GM06990 (cell line): Measurements from ENCODE around the gene LRRC15.

Experiments
- DNase-seq: peaks from one replicate; pipeline ENCODE4 v3.0.0-alpha.2; 2011; ENCODE audit not compliant: insufficient read length; ENCODE audit errors: extremely low read depth
- H3K27me3 ChIP-seq: replicated peaks from 2 replicates; pipeline ENCODE4 v1.6.0; 2011; ENCODE audit warnings: low read length; ENCODE audit not compliant: control insufficient read depth, insufficient read depth
- H3K36me3 ChIP-seq: 2 replicates; pipeline ENCODE4 v1.5.1; 2011; ENCODE audit warnings: low read length; ENCODE audit not compliant: control insufficient read depth, insufficient read depth
- H3K4me3 ChIP-seq: replicated peaks from 2 replicates; pipeline ENCODE4 v1.5.1; 2011; ENCODE audit warnings: low read depth, mild to moderate bottlenecking, control low read depth, low read length
- CTCF ChIP-seq: IDR thresholded peaks from 2 replicates; pipeline ENCODE4 v1.5.1; 2011; ENCODE audit warnings: low read length, control low read depth, mild to moderate bottlenecking, inconsistent platforms; ENCODE audit not compliant: insufficient read depth, poor library complexity, severe bottlenecking

Gene LRRC15

DNA sequence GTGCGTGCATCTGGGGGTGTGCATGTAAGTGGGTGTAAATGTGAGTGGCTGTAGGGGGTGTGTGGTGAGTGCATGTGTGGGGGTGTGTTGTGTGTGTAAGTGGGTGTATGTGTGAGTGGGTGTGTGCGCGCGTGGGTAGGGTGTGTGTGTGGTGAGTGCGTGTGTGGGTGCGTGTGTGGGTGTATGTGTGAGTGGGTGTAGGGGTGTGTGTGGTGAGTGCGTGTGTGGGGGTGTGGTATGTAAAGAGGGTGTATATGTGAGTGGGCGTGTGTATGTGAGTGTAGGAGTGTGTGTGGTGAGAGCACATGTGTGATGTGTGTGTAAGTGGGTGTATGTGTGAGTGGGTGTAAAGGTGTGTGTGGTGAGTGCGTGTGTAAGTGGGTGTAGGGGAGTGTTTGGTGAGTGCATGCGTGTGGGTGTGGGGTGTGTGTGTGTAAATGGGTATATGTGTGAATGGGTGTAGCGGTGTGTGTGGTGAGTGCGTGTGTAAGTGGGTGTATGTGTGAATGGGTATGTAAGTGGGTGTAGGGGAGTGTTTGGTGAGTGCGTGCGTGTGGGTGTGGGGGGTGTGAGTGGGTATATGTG lies 17.5 kb downstream of the LRRC15 start:
- H3K36me3 ChIP-seq, result no peaks in the 10 kb centered on the region
- no peak for TF ChIP-seq CTCF
- no peak overlapping the region for H3K4me3 ChIP-seq
- DNase-seq, result no peak
- H3K27me3 ChIP-seq, result no peaks in the 10 kb centered on the region

DNA sequence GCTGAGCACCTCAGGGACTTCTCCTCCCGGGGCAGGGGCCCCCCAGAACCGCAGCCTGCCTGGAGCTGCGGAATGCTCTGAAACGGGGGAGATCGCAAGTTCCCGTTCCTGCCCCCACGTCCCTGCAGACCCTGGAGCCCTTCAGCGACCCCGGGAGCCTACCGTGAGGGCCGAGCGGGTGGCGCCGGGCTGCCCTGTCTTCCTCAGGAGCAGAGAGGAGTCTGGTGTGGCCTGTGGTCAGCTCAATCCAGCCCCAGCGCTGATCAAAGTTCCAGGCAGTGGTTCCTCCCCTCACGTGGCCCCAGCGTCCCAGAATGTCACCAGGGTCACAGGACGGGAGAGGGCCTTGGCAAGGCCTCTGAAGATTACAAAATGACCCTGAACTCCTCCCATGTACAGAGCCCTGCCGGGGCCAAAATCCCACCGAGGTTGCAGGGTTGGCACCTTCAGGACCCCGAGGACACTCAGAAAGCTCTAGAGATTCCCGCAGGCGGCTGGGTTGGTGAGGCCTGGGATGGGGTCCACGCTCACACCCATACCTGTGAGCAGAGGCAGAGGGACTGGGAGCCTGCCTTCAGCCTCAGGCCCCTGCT lies 18.4 kb downstream of the LRRC15 start, which contains the start of gene CPN2:
TSS of gene CPN2 (minus strand) at position 249 of the 593 bp plus-strand sequence. CDS start 8,626 bp downstream, outside the sequence.
- DNase-seq, result no peak
- Histone ChIP-seq H3K27me3 (no peaks in the 10 kb centered on the region), H3K4me3 (no peak within 1 kb of the TSS), H3K36me3 (no peaks in the 10 kb centered on the region)
- no peak for TF ChIP-seq CTCF

DNA sequence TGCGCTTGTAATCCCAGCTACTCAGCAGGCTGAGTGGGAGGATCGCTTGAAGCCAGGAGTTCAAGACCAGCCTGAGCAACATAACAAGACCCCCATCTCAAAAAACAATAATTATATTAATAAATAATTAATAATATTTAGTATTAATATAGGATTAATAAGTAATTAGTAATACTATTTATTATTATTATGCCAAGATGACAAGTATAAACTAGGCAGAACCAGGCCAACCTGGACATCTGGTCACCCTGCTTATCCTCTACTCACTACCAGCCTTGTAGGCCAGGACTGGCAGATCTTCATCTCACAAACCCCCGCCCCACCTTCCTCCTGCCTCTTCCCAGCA lies 18.8 kb downstream of the LRRC15 start:
- no peak for TF ChIP-seq CTCF
- DNase-seq, result no peak
- no peaks in the 10 kb centered on the region for H3K36me3 ChIP-seq
- H3K27me3 ChIP-seq, result no peaks in the 10 kb centered on the region
- H3K4me3 ChIP-seq, result no peak overlapping the region

- no peak for DNase-seq
- Histone ChIP-seq H3K27me3 (no peaks in the 10 kb centered on the region), H3K36me3 (no peaks in the 10 kb centered on the region), H3K4me3 (no peak overlapping the region)
- TF ChIP-seq CTCF, result no peak
Measured at GRCh38 chr3:194348354-194348753, 21.2 kb downstream of the LRRC15 start.

GRCh38 chr3:194346621-194347020 lies 22.9 kb downstream of the LRRC15 start:
- DNase-seq, result no peak
- TF ChIP-seq CTCF, result no peak
- peaks cover 1% of the 10 kb centered on the region; the same call in 1 of the 2 replicates for H3K27me3 ChIP-seq

More at GRCh38 chr3:194346621-194347020, 22.9 kb downstream of the LRRC15 start:
- H3K4me3 ChIP-seq, result no peak overlapping the region
- H3K36me3 ChIP-seq, result no peaks in the 10 kb centered on the region
